ENCODE data around the gene CUL9.

Gene CUL9

DNA sequence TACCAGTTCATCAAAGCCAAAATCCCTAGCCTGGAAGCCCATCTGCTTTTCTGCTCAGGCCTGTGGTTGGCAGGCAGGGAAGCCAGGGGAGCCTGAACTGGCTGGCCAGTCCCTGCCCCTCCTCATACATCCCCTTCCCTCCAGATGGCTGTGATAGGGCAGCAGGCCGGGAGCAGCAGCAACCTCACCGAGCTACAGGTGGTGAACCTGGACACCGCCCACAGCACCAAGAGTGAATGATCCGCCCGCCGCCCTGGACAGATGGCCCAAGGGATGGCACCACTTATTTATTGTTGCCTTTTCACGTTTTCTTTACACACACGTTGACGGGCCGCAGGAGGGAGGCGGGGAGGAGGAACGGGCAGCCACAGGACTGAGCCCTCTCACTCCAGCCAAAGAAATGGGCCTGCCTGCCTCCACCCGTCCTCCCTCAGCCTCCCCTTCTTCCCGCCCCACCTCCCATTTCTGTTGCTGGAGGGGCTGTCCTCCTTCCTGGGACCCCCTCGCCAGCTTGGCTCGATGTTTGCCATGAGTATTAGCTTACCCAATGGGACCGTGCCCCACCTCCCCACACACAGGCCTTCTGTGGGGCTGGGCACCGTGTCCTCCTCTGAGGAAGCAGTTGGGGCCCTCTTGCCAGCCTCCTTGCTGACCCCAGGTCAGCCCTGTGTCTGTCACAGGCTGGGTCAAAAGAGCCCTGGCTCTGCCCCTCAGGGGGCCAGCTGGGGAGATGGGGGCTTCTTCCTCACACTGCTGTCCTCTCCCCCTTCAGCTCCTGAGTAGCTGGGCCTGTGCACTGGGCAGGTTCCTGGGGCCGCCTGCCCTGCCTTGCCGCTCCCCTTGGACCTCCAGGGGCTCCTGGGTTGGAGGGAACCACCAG, 2.8 kb upstream of the CUL9 start:
- TF ChIP-seq GABPA (IDR thresholded peaks at IDR 0.05; ENCODE audit: low read depth) (no peak), SPI1 (IDR thresholded peaks at IDR 0.05; ENCODE audit: borderline replicate concordance, low read depth) (no peak), POLR2AphosphoS5 (IDR thresholded peaks at IDR 0.05; ENCODE audit: low read depth) (no peak)
- TF ChIP-seq, protein P1, sequence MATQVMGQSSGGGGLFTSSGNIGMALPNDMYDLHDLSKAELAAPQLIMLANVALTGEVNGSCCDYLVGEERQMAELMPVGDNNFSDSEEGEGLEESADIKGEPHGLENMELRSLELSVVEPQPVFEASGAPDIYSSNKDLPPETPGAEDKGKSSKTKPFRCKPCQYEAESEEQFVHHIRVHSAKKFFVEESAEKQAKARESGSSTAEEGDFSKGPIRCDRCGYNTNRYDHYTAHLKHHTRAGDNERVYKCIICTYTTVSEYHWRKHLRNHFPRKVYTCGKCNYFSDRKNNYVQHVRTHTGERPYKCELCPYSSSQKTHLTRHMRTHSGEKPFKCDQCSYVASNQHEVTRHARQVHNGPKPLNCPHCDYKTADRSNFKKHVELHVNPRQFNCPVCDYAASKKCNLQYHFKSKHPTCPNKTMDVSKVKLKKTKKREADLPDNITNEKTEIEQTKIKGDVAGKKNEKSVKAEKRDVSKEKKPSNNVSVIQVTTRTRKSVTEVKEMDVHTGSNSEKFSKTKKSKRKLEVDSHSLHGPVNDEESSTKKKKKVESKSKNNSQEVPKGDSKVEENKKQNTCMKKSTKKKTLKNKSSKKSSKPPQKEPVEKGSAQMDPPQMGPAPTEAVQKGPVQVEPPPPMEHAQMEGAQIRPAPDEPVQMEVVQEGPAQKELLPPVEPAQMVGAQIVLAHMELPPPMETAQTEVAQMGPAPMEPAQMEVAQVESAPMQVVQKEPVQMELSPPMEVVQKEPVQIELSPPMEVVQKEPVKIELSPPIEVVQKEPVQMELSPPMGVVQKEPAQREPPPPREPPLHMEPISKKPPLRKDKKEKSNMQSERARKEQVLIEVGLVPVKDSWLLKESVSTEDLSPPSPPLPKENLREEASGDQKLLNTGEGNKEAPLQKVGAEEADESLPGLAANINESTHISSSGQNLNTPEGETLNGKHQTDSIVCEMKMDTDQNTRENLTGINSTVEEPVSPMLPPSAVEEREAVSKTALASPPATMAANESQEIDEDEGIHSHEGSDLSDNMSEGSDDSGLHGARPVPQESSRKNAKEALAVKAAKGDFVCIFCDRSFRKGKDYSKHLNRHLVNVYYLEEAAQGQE (IDR thresholded peaks at IDR 0.05; ENCODE audit: insufficient replicate concordance, low read depth) = no peak
- TF ChIP-seq, protein P2, sequence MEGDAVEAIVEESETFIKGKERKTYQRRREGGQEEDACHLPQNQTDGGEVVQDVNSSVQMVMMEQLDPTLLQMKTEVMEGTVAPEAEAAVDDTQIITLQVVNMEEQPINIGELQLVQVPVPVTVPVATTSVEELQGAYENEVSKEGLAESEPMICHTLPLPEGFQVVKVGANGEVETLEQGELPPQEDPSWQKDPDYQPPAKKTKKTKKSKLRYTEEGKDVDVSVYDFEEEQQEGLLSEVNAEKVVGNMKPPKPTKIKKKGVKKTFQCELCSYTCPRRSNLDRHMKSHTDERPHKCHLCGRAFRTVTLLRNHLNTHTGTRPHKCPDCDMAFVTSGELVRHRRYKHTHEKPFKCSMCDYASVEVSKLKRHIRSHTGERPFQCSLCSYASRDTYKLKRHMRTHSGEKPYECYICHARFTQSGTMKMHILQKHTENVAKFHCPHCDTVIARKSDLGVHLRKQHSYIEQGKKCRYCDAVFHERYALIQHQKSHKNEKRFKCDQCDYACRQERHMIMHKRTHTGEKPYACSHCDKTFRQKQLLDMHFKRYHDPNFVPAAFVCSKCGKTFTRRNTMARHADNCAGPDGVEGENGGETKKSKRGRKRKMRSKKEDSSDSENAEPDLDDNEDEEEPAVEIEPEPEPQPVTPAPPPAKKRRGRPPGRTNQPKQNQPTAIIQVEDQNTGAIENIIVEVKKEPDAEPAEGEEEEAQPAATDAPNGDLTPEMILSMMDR (IDR thresholded peaks at IDR 0.05; ENCODE audit: insufficient read depth, low read length) = no peak
- no peak for DNase-seq (ENCODE audit: low read depth in 1 of 2, low spot score in 1 of 2)

DNA sequence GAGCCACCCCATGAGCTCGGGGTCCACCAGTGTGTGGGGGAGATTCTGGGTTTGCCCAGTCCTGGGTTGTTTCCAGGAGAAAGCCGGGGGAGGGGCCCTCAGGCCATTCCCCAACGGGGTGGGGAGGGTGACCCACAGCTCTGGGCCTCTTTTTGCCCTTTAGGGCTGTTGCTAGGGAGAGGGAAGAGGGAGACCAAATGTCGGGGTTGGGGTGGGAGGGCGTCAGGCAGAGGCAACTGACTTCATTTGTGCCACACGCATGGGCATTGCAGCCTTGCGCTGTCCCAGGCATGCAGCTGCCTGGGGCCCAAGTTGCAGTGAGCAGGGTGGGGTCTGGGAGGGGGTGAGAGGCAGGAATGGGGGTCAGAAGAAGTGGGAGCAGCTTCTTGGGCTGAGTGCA, 1.9 kb upstream of the CUL9 start:
- Histone ChIP-seq H3K27me3 (ENCODE audit: insufficient read depth, poor library complexity, severe bottlenecking) (no peaks in the 10 kb centered on the region), H3K27ac (replicated peaks) (no peak overlapping the region), H3K4me3 (replicated peaks; ENCODE audit: insufficient read depth, low read length) (no peak overlapping the region)
- TF ChIP-seq, protein P2 (IDR thresholded peaks at IDR 0.05; ENCODE audit: insufficient read depth, low read length) = no peak
- TF ChIP-seq, protein P1 (IDR thresholded peaks at IDR 0.05; ENCODE audit: insufficient replicate concordance, low read depth) = no peak
- TF ChIP-seq SPI1 (IDR thresholded peaks at IDR 0.05; ENCODE audit: borderline replicate concordance, low read depth) (no peak), POLR2AphosphoS5 (IDR thresholded peaks at IDR 0.05; ENCODE audit: low read depth) (0 out of 2 replicates have a peak, but pooled peaks have one; percentile 19), GABPA (IDR thresholded peaks at IDR 0.05; ENCODE audit: low read depth) (no peak)
- DNase-seq (ENCODE audit: low read depth in 1 of 2, low spot score in 1 of 2) = no peak

More for the DNA sequence above, 2.8 kb upstream of the CUL9 start:
- H3K27me3 ChIP-seq (ENCODE audit: insufficient read depth, poor library complexity, severe bottlenecking) = no peaks in the 10 kb centered on the region
- H3K4me3 ChIP-seq (replicated peaks; ENCODE audit: insufficient read depth, low read length) = no peak overlapping the region
- no peak overlapping the region for H3K27ac ChIP-seq (replicated peaks)

DNA sequence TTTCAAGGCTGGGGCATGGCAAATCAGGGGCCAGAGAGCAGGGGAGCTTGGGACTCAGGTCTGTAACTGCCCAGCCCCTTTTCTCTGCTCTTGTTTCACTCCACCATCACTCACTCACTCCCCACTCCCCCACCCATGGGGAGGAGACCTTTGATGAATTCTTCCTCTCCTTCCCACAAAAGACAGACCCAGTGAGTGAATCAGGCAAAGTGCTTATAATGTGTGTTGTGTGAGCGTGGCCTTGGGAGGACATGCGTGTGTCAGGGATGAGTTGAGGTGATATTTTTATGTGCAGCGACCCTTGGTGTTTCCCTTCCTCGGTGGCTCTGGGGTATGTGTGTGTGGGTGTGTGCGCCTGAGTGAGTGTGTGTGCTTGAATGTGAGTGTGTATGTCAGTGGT, 1.0 kb upstream of the CUL9 start:
- TF ChIP-seq GABPA (IDR thresholded peaks at IDR 0.05; ENCODE audit: low read depth) (no peak), SPI1 (IDR thresholded peaks at IDR 0.05; ENCODE audit: borderline replicate concordance, low read depth) (no peak), POLR2AphosphoS5 (IDR thresholded peaks at IDR 0.05; ENCODE audit: low read depth) (no peak)
- TF ChIP-seq, protein P1 (IDR thresholded peaks at IDR 0.05; ENCODE audit: insufficient replicate concordance, low read depth) = no peak
- Histone ChIP-seq H3K27me3 (ENCODE audit: insufficient read depth, poor library complexity, severe bottlenecking) (no peaks in the 10 kb centered on the region), H3K4me3 (replicated peaks; ENCODE audit: insufficient read depth, low read length) (no peak overlapping the region), H3K27ac (replicated peaks) (no peak overlapping the region)
- no peak for DNase-seq (ENCODE audit: low read depth in 1 of 2, low spot score in 1 of 2)

All from HL-60 (cell line).